CD4-positive, alpha-beta T cell treated with Interferon gamma for 1 hour (primary cell): Measurements from ENCODE around the gene MFSD11.
"Not testable (repeated sequence)": the region's sequence is repeated elsewhere in the genome, so short reads cannot be mapped to it uniquely, and the experiment has no call there.

ENCODE experiments used
- DNase-seq: peaks from one replicate; pipeline ENCODE4 v3.0.0-alpha.2; 2020

Gene MFSD11

DNA sequence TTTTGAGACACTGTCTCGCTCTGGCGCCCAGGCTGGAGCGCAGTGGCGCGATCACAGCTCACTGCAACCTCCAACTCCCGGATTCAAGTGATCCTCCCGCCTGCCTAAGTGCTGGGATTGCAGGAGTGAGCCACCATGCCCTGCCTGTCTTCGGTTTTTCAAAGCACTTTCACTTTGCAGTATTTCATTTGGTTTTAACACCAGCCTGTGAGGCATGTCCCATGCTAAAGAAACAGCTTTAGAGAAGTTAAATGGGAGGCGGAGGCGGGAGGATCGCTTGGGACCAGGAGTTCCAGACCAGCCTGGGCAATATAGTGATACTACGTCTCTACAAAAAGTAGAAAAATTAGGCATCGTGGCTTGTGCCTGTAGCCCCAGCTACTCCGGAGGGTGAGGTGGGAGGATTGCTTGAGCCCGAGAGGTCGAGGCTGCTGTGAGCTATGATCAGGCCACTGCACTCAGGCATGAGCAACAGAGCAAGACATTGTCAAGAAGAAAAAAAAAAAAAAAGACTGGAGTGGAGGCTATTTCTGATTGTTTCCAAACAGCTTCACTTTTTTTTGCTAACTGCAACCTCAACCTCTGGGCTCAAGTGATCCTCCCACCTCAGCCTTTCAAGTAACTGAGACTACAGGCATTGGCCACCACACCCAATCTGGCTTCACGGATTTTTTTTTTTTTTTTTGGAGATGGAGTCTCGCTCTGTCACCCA, 10.0 kb upstream of the MFSD11 start:
- DNase-seq = no peak

- DNase-seq = not testable (repeated sequence)
Measured at GRCh38 chr17:76731800-76732733, 5.9 kb upstream of the MFSD11 start.

GRCh38 chr17:76732734-76733617, 4.9 kb upstream of the MFSD11 start:
- no peak for DNase-seq

GRCh38 chr17:76733618-76733957, 4.3 kb upstream of the MFSD11 start:
- DNase-seq = no peak

- no peak for DNase-seq
Measured at GRCh38 chr17:76734080-76734840, 3.7 kb upstream of the MFSD11 start.

GRCh38 chr17:76735006-76735405, 2.9 kb upstream of the MFSD11 start:
- DNase-seq = no peak

- DNase-seq = no peak
Measured at GRCh38 chr17:76735586-76736348, 2.2 kb upstream of the MFSD11 start.

GRCh38 chr17:76736349-76737081, 1.4 kb upstream of the MFSD11 start:
- peak; percentile 70 for DNase-seq

DNA sequence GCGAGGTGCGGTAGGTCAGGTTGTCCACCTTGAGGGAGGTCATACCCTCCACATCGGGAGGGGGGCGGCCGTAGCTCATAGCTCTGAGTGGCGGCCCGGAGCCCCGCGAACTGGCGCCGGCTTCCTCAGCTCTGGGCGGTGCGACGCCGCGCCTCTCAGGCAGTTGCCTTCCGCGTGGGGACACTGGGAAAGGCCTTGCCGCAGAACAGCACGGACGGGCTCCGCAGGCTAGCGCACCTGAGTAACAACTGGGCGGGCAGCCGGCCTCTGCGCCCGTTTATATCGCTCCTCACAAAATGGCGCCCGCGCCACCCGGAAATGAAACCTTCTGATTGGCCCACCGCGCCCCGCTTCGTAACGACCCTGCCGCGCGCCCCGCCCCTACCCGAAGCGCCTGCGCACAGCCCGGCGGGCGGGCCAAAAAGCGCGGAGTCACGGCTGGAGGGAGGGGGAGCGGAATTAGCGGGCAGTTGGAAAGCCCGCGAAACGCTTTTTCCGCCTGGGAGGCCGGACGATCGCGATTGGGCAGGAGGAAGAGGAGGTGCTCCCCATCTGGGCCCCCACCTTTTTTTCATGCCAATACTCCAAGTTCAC, 740 bp upstream of the MFSD11 start, which contains the start of gene SRSF2:
SRSF2 (minus strand) TSS at position 250 of the 594 bp plus-strand sequence; CDS start at position 79, 171 bp downstream.
- DNase-seq = peak; percentile 99

GRCh38 chr17:76738468-76738850, 540 bp downstream of the MFSD11 start:
- no peak for DNase-seq

GRCh38 chr17:76739568-76740115, 1.7 kb downstream of the MFSD11 start:
- not testable (repeated sequence) for DNase-seq

GRCh38 chr17:76740329-76741118, 2.6 kb downstream of the MFSD11 start:
- DNase-seq = no peak

- no peak for DNase-seq
Measured at GRCh38 chr17:76742958-76743357, 5.0 kb downstream of the MFSD11 start.

GRCh38 chr17:76744747-76745146, 6.8 kb downstream of the MFSD11 start:
- no peak for DNase-seq

GRCh38 chr17:76745785-76746184, 7.9 kb downstream of the MFSD11 start:
- DNase-seq = not testable (repeated sequence)

DNA sequence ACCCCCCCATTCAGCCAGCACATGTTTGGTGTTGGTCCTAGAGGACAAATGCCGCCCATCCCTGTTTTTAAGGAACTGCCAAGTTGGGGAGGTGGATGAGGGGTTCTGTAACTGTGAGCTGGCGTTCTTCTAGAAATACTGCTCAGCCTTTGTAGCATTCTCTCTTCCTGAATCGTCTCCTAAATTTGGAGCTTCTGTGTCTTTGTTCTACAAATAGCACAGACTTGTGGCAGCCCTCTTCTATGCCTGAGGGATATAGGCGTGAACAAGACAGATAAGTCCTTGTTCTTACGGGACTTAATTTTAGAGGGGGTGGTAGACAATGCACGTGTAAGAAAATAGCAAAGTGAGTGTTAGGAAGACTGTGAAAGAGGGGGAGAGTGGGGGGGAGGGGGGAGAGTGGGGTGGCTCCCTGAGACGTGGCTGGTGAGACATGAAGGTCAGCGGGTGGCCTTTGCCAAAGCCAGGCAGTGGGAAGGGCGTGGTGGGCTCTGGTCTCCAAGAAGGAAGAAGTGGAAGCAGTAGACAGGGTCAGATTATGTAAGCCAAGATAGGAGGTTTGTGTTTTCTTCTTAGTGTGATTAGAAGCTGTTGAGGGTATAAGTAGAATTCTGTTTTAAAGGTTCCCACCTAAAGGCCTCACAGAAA, 9.9 kb downstream of the MFSD11 start:
- DNase-seq = no peak

- DNase-seq = no peak
Measured at GRCh38 chr17:76748657-76749056, 10.7 kb downstream of the MFSD11 start.

DNA sequence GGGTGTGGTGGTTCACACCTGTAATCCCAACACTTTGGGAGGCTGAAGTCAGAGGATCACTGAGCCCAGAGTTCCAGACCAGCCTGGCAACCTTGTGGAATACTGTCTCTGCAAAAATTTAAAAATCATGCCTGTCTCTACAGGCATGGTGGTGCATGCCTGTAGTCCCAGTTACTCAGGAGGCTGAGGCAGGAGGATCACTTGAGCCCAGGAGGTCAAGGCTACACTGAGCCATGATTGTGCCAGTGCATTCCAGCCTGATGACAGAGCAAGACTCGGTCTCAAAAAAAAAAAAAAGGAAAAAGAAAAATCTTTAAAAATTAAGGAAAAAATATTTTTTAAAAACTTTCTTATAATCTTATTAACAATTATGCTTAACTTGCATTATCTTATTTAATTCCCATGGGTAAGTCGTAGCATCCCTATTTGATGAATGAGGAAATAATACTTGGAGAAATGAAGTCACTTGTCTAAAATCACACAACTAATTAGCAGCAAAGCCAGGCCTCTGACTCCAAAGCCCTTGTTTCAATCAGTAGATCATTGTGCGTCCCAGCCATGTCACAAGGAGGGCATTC, 13.6 kb downstream of the MFSD11 start:
- DNase-seq = no peak
